GM21367 (cell line): ENCODE data around the gene KRTAP10-10.
"Not testable (repeated sequence)": the region's sequence is repeated elsewhere in the genome, so short reads cannot be mapped to it uniquely, and the experiment has no call there.

Experiments
- ATAC-seq: cut with Tn5 transposase; IDR thresholded peaks from one replicate; pipeline ENCODE4 v1.9.1; 2021; ENCODE audit not compliant: unreplicated experiment

Gene KRTAP10-10

GRCh38 chr21:44681152-44681551, 44.0 kb downstream of the KRTAP10-10 start:
- no peak for ATAC-seq

GRCh38 chr21:44681861-44682579, 44.9 kb downstream of the KRTAP10-10 start, which contains the start of gene KRTAP12-1:
Gene KRTAP12-1, minus strand, starts transcription at chr21:44682163. Its CDS starts 40 bp downstream, at chr21:44682123.
- ATAC-seq, result no peak

- no peak for ATAC-seq
Measured at GRCh38 chr21:44682580-44683151, 45.5 kb downstream of the KRTAP10-10 start.

- no peak for ATAC-seq
Measured at GRCh38 chr21:44684077-44684476, 46.9 kb downstream of the KRTAP10-10 start.

- ATAC-seq, result no peak
Measured at GRCh38 chr21:44684483-44684882, 47.3 kb downstream of the KRTAP10-10 start.

GRCh38 chr21:44685050-44685449, 47.9 kb downstream of the KRTAP10-10 start:
- not testable (repeated sequence) for ATAC-seq

GRCh38 chr21:44686000-44686781, 49.0 kb downstream of the KRTAP10-10 start:
- ATAC-seq, result no peak

- ATAC-seq, result no peak
Measured at GRCh38 chr21:44686843-44687561, 49.8 kb downstream of the KRTAP10-10 start.

- no peak for ATAC-seq
Measured at GRCh38 chr21:44687671-44688070, 50.5 kb downstream of the KRTAP10-10 start.
